Lung (tissue), 12 donors: ENCODE measurements around the gene CACUL1. TPM values are rescaled to one million over a fixed set of nuclear protein-coding genes. Genes with fewer than 3 reads are reported as not detected.

Experiments
- ATAC-seq: fragments of 200-7000 bp; cut with Tn5 transposase; one replicate; pipeline ENCODE4 v1.9.1; 2020; ENCODE audit warnings: moderate number of reproducible peaks; ENCODE audit not compliant: insufficient read depth, low FRiP score
- DNase-seq, 3 donors: peaks; one replicate each; pipeline ENCODE4 v3.0.0-alpha.2; 2013 to 2017
- H3K27ac ChIP-seq, 2 donors: one replicate each; pipeline ENCODE4 v1.5.1; 2013; ENCODE audit warnings: mild to moderate bottlenecking in 2 of 2, moderate library complexity in 2 of 2, control low read depth in 1 of 2, inconsistent platforms in 1 of 2, low read depth in 1 of 2, low read length in 1 of 2
- H3K27me3 ChIP-seq, 3 donors: one replicate each; pipeline ENCODE4 v1.5.1; 2013; ENCODE audit warnings: low read length in 2 of 3; ENCODE audit not compliant: control insufficient read depth in 3 of 3, insufficient read depth in 3 of 3
- H3K36me3 ChIP-seq, 4 donors: one replicate each; pipeline ENCODE4 v1.5.1; 2013; ENCODE audit warnings: low read length in 4 of 4, mild to moderate bottlenecking in 1 of 4, moderate library complexity in 1 of 4; ENCODE audit not compliant: control insufficient read depth in 4 of 4, insufficient read depth in 4 of 4
- H3K4me1 ChIP-seq, 5 donors: one replicate each; pipeline ENCODE4 v1.5.1; 2013; ENCODE audit warnings: low read length in 5 of 5, mild to moderate bottlenecking in 2 of 5, moderate library complexity in 1 of 5; ENCODE audit not compliant: control insufficient read depth in 5 of 5, insufficient read depth in 5 of 5
- H3K4me3 ChIP-seq: one replicate; pipeline ENCODE4 v1.5.1; 2013; ENCODE audit warnings: mild to moderate bottlenecking, control low read depth, moderate library complexity
- H3K9ac ChIP-seq, 2 donors: one replicate each; pipeline ENCODE4 v1.5.1; 2013; ENCODE audit warnings: low read length in 2 of 2, control low read depth in 1 of 2; ENCODE audit not compliant: insufficient read depth in 1 of 2
- H3K9me3 ChIP-seq, 4 donors: one replicate each; pipeline ENCODE4 v1.5.1; 2013; ENCODE audit warnings: low read length in 3 of 4, mild to moderate bottlenecking in 1 of 4, moderate library complexity in 1 of 4; ENCODE audit not compliant: control insufficient read depth in 4 of 4, insufficient read depth in 3 of 4
- WGBS, 2 donors: extraction: QIAGEN DNeasy Blood & Tissue Kit; methylation state at CpG; one replicate each; pipeline ENCODE4 v1.1.7; 2013; 5-methylcytosine and 5-hydroxymethylcytosine counted together
- polyA plus RNA-seq, 2 donors: library from polyadenylated mRNA; stranded (reverse); fragments of 200-250 nt; gene quantifications; one replicate each; pipeline ENCODE4 v1.2.1, GENCODE V29; 2013
- total RNA-seq, 2 donors: library from RNA; depleted of rRNA in 1 of 2; stranded (reverse); fragments of >200 nt in 1 of 2; gene quantifications; one replicate each; pipeline ENCODE4 v1.2.1, GENCODE V29; 2014 to 2021
- TF ChIP-seq, protein P1 (sequence below): IDR thresholded peaks from 2 replicates; pipeline ENCODE4 v1.5.1; 2012; ENCODE audit warnings: mild to moderate bottlenecking; ENCODE audit errors: control extremely low read depth, extremely low read depth
- donor health status: control.
- donor health status: control.
- donor health status: Bipolar disorder and iron deficiency.
- donor health status: healthy.
- donor health status: DM: yes; HTN: yes; CAD: no.

CACUL1 gene
- total and polyA plus RNA-seq, 4 donors, result 7.9 to 66.3 (median 23.0) TPM

DNA sequence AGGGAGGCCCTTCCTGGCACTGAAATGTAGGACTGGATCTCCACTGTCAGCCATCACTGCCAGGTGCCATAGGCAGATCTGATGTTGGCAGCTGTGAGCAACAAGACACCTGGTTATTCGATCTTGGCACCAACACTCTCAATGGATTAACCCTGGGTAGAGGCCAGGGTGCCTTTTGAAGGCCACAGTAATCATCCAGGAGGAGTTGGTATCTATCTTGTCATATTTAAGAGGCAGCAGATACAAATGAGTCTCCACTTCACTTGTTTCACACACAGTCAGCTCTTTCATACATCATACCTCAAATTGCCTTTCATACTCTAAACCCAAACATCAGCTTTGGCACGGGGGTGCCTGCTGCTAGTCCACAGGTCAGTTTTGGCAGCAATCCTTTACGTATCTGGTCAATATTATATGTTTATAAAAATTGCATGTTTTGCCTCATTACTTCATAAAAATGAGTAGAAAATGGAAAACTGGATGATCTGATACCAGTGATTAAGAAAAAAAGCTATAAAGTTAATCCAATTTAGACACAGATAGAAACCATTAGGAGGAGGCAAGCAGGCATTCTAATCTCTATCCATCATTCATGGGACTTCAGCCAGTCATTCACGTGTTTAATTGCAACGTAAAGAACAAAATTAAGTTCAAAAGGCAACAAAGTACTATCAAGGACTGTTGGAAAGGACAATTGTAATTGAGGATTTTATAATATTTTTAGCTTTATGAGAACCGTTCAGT lies 12.7 kb upstream of the CACUL1 start:
- Histone ChIP-seq H3K9ac (no peak overlapping the region), H3K27me3 (no peaks in the 10 kb centered on the region), H3K27ac (no peak overlapping the region), H3K9me3 (no peaks in the 10 kb centered on the region), H3K4me3 (no peak overlapping the region), H3K4me1 (no peaks in the 10 kb centered on the region), H3K36me3 (no peaks in the 10 kb centered on the region)
- 85 to 92% methylated on average over 6 of the region's 6 CpGs for WGBS, 2 donors
- ATAC-seq, result no peak
- DNase-seq, result no peak
- TF ChIP-seq, protein P1, sequence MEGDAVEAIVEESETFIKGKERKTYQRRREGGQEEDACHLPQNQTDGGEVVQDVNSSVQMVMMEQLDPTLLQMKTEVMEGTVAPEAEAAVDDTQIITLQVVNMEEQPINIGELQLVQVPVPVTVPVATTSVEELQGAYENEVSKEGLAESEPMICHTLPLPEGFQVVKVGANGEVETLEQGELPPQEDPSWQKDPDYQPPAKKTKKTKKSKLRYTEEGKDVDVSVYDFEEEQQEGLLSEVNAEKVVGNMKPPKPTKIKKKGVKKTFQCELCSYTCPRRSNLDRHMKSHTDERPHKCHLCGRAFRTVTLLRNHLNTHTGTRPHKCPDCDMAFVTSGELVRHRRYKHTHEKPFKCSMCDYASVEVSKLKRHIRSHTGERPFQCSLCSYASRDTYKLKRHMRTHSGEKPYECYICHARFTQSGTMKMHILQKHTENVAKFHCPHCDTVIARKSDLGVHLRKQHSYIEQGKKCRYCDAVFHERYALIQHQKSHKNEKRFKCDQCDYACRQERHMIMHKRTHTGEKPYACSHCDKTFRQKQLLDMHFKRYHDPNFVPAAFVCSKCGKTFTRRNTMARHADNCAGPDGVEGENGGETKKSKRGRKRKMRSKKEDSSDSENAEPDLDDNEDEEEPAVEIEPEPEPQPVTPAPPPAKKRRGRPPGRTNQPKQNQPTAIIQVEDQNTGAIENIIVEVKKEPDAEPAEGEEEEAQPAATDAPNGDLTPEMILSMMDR, result no peak

- no peaks in the 10 kb centered on the region for H3K27me3 ChIP-seq
- WGBS, 2 donors, result 95% methylated on average over 4 of the region's 4 CpGs
Measured at GRCh38 chr10:118764195-118764594, 9.4 kb upstream of the CACUL1 start.

DNA sequence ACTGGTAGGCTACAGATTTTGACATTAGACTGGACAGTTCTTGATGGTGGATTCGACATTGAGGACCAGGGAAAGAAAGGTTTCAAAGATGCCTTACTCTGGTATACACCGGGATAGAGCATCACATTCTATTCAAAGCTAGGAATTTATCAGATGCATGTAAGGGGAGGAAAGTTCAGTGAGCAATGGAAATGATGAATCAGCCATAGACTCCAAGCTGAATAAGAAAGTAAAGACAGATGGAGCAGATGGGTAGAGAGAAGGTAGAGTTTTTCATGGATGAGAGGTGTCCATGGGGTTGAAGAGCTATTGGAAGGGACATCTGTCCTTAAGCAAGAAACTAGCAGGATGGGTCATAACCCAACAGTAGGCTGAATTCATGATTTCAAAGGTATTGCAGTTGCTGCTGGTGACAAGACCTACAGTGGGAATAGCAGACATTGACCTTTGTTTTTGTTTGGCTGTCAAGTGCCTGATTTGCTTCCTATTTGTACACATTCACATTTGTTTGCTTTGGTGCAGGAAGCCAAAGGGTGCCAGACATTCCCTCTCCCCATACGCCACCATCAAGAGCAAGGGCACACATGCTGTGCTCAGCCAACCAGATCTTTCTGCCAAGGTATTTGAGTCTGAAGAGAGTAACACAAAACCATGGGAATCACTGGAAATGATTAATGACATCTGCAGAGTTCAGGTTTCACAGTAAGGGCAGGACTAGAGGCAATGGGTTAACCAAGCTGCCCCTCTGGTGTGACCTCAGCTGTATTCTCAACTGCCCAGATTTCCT lies 8.6 kb upstream of the CACUL1 start:
- Histone ChIP-seq H3K27me3 (no peaks in the 10 kb centered on the region), H3K4me3 (no peak overlapping the region), H3K9ac (no peak overlapping the region), H3K27ac (no peak overlapping the region), H3K4me1 (no peaks in the 10 kb centered on the region), H3K9me3 (no peaks in the 10 kb centered on the region), H3K36me3 (no peaks in the 10 kb centered on the region)
- ATAC-seq (no peak), DNase-seq (no peak)
- WGBS, 2 donors, result 87% methylated on average over 3 of the region's 3 CpGs
- TF ChIP-seq, protein P1, result no peak

More at GRCh38 chr10:118764195-118764594, 9.4 kb upstream of the CACUL1 start:
- Histone ChIP-seq H3K4me1 (no peaks in the 10 kb centered on the region), H3K27ac (no peak overlapping the region), H3K9me3 (no peaks in the 10 kb centered on the region), H3K9ac (no peak overlapping the region), H3K4me3 (no peak overlapping the region), H3K36me3 (no peaks in the 10 kb centered on the region)
- TF ChIP-seq, protein P1, result no peak
- ATAC-seq (no peak), DNase-seq (no peak)
